GM12878 (cell line): Measurements from ENCODE around the gene MIA. TPM values are rescaled to one million over a fixed set of nuclear protein-coding genes. Genes with fewer than 3 reads are reported as not detected.

Source experiments
- ATAC-seq: fragments of 200-7000 bp; cut with Tn5 transposase; 3 replicates; pipeline ENCODE4 v1.9.1; 2020; ENCODE audit warnings: mild to moderate bottlenecking, moderate library complexity
- BruUV-seq: library from RNA; stranded (reverse); fragments of 400-500 nt; replicated peaks from 2 replicates; lab custom pipeline; 2021; lab: Mats Ljungman, UMichigan
- CTCF ChIA-PET: fragments of 300-600 bp; sonication (Branson Sonifier 250); formaldehyde crosslinking; extraction: SDS; loops from one replicate; lab custom pipeline; 2021; ENCODE audit warnings: inconsistent platforms; lab: Yijun Ruan, JAX
- POLR2A ChIA-PET: fragments of 350-600 bp; formaldehyde crosslinking; extraction: SDS; loops from one replicate; lab custom pipeline; 2021; ENCODE audit warnings: inconsistent platforms; lab: Charles Lee
- RAD21 ChIA-PET: fragments of 300-600 bp; sonication (Branson Sonifier 250); formaldehyde crosslinking; loops from one replicate; lab custom pipeline; 2023; ENCODE audit warnings: antibody characterized with exemption; ENCODE audit not compliant: unreplicated experiment; lab: Charles Lee
- SMC1A ChIA-PET: fragments of 300-600 bp; sonication (Branson Sonifier 250); formaldehyde crosslinking; loops from one replicate; lab custom pipeline; 2023; ENCODE audit not compliant: unreplicated experiment, uncharacterized antibody; lab: Charles Lee
- DNase-seq: peaks from one replicate; pipeline ENCODE4 v3.0.0-alpha.2; 2011; ENCODE audit warnings: low read depth, low spot score
- FAIRE-seq: peaks from 3 replicates; lab custom pipeline; 2011; peaks lifted over from hg19 to GRCh38; lab: Jason Lieb, UNC
- H2AFZ ChIP-seq: 2 replicates; pipeline ENCODE4 v1.6.0; 2011; ENCODE audit warnings: low read depth, low read length, control low read depth; ENCODE audit not compliant: control insufficient read depth
- H3K27ac ChIP-seq: 2 replicates; pipeline ENCODE4 v1.5.1; 2011; ENCODE audit warnings: control low read depth; ENCODE audit not compliant: control insufficient read depth, insufficient read depth
- H3K27me3 ChIP-seq, 2 experiments: replicated peaks in 1 of 2; 2 replicates each; pipeline versions ENCODE4 v1.6.0 to v1.6.1; 2011; ENCODE audit warnings: low read length in 1 of 2; ENCODE audit not compliant: control insufficient read depth in 2 of 2, insufficient read depth in 2 of 2
- H3K36me3 ChIP-seq, 2 experiments: 2 replicates each; pipeline ENCODE4 v1.5.1; 2011; ENCODE audit warnings: low read length in 1 of 2; ENCODE audit not compliant: control insufficient read depth in 2 of 2, insufficient read depth in 2 of 2
- H3K4me1 ChIP-seq: 2 replicates; pipeline ENCODE4 v1.6.1; 2011; ENCODE audit warnings: mild to moderate bottlenecking, low read length, moderate library complexity, mixed read lengths; ENCODE audit not compliant: control insufficient read depth, insufficient read depth
- H3K4me2 ChIP-seq: 2 replicates; pipeline ENCODE4 v1.6.0; 2011; ENCODE audit warnings: control low read depth; ENCODE audit not compliant: control insufficient read depth, insufficient read depth
- H3K4me3 ChIP-seq: fragments of 200-600 bp; sonication (generic); 2 replicates; pipeline ENCODE4 v1.5.1; 2016
- H3K79me2 ChIP-seq: 2 replicates; pipeline ENCODE4 v1.6.0; 2011; ENCODE audit warnings: low read length; ENCODE audit not compliant: control insufficient read depth, insufficient read depth
- H3K9ac ChIP-seq: 2 replicates; pipeline ENCODE4 v1.8.0; 2011; ENCODE audit warnings: low read length, control low read depth, mixed read lengths; ENCODE audit not compliant: control insufficient read depth, insufficient read depth
- H3K9me3 ChIP-seq: replicated peaks from 3 replicates; pipeline ENCODE4 v1.5.1; 2011; ENCODE audit warnings: mild to moderate bottlenecking, low read length; ENCODE audit not compliant: control insufficient read depth, insufficient read depth
- H4K20me1 ChIP-seq: 2 replicates; pipeline ENCODE4 v1.6.0; 2011; ENCODE audit not compliant: control insufficient read depth, insufficient read depth
- EGR1 ChIP-seq, 2 experiments: IDR thresholded peaks; 1 replicate in 1 of 2; 2 replicates in 1 of 2; pipeline ENCODE4 v1.6.1; 2011 to 2012; ENCODE audit warnings: low read depth in 2 of 2, low read length in 2 of 2, borderline replicate concordance in 1 of 2, mild to moderate bottlenecking in 1 of 2, moderate library complexity in 1 of 2
- HDGF ChIP-seq: fragments of 450-650 bp; IDR thresholded peaks from 2 replicates; pipeline ENCODE4 v1.6.1; 2016; ENCODE audit warnings: antibody characterized with exemption
- ZNF384 ChIP-seq: IDR thresholded peaks from 2 replicates; pipeline ENCODE4 v1.6.1; 2012; ENCODE audit warnings: low read depth, mild to moderate bottlenecking, low read length, improper control_type of control experiment, borderline replicate concordance
- WGBS: methylation state at CpG from one replicate; pipeline ENCODE4 v1.1.6; 2016; ENCODE audit warnings: low lambda C conversion rate; ENCODE audit not compliant: insufficient replicate concordance, insufficient coverage; ENCODE audit errors: missing lambda C conversion rate; 5-methylcytosine and 5-hydroxymethylcytosine counted together
- in situ Hi-C: fragments of 300-500 bp; cut with MboI; formaldehyde crosslinking; loops from 9 replicates; pipeline ENCODE4 v1.14.3; 2018; ENCODE audit warnings: mixed read lengths
- intact Hi-C: fragments of 100-400 bp; cut with micrococcal nuclease; formaldehyde crosslinking; loops from one replicate; pipeline ENCODE4 v1.14.2; 2022; ENCODE audit not compliant: unreplicated experiment
- polyA plus RNA-seq, 11 experiments: library from polyadenylated mRNA; depleted of rRNA in 4 of 11; unstranded in 6 of 11; stranded (reverse) in 5 of 11; fragments of >200 nt; fragmentation: Nextera tagmentation in 4 of 11; fragmentation: Illumina TruSeq in 1 of 11; extraction: Ambion mirVana in 4 of 11; extraction: Trizol in 1 of 11; gene quantifications; 1 replicate in 1 of 11; 2 replicates in 10 of 11; pipeline versions ENCODE4 v1.2.1 to v1.2.3, GENCODE V29; 2011 to 2016; ENCODE audit warnings: inconsistent platforms in 2 of 11, missing spikeins in 2 of 11, low read depth in 1 of 11
- total RNA-seq, 4 experiments: library from RNA; depleted of rRNA in 3 of 4; stranded (reverse); fragments of >200 nt in 3 of 4; fragmentation: Illumina TruSeq in 1 of 4; extraction: Trizol in 1 of 4; gene quantifications; 2 replicates each; pipeline versions ENCODE4 v1.2.1 to v1.2.3, GENCODE V29; 2013 to 2021
- TF ChIP-seq, protein P1 (sequence below): fragments of 450-650 bp; IDR thresholded peaks from 2 replicates; pipeline ENCODE4 v1.6.1; 2018; ENCODE audit warnings: borderline replicate concordance, mild to moderate bottlenecking; ENCODE audit not compliant: partially characterized antibody

MIA gene
- total and polyA plus RNA-seq, 10 of the 15 experiments (the other 5 are each of a cell fraction or from before 2014, with no cell fraction given), result 0.16 to 2.7 (median 1.4) TPM; not detected in 3

DNA sequence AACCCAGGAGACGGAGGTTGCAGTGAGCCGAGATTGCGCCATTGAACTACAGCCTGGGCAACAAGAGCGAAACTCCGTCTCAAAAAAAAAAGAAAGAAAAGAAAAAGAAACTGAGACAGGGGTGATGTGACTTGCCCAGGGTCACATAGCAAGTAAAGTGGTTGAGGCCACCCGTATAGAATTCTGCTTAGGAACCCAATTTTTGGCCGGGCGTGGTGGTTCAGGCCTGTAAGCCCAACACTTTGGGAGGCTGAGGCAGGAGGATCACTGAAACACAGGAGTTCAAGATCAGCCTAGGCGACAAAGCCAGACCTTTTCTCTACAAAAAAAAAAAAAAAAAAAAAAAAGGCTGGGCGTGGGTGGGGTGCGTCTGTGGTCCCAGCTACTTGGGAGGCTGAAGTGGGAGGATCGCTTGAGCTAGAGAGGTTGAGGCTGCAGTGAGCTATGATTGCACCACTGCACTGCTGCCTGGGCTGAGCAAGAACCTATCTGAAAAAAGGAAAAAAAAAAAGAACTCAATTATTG lies 23.0 kb upstream of the MIA start:
- intact Hi-C loops (loop anchor here (5.0 kb wide), 1 partner anchor 90 kb away; no protein-coding TSS in a partner anchor), in situ Hi-C loops (no loop called here)
- POLR2A ChIA-PET, result interaction anchor here (0.6 to 9.5 kb wide), 13 partner anchors 9 to 1276 kb away, joined by 3 to 331 read pairs (median 7); partner anchors contain the start of genes EGLN2, ITPKC, MIA and RAB4B
- H3K4me1 ChIP-seq, result peaks cover 27% of the 10 kb centered on the region
- FAIRE-seq (no peak), DNase-seq (no peak), ATAC-seq (no peak)
- H3K79me2 ChIP-seq, result peaks cover 86% of the 10 kb centered on the region
- no TSS peak for BruUV-seq
- TF ChIP-seq HDGF (peak; percentile 16; the same call in 1 of the 2 replicates), ZNF384 (peak; percentile 61; the same call in 1 of the 2 replicates), EGR1 (IDR thresholded peaks at IDR 0.05; ENCODE audit: borderline replicate concordance in 1 of 2, low read depth in 2 of 2, low read length in 2 of 2) (peak in 1 of 2 experiments; percentile 61; a peak in 1 of 3 replicates)
- TF ChIP-seq, protein P1, sequence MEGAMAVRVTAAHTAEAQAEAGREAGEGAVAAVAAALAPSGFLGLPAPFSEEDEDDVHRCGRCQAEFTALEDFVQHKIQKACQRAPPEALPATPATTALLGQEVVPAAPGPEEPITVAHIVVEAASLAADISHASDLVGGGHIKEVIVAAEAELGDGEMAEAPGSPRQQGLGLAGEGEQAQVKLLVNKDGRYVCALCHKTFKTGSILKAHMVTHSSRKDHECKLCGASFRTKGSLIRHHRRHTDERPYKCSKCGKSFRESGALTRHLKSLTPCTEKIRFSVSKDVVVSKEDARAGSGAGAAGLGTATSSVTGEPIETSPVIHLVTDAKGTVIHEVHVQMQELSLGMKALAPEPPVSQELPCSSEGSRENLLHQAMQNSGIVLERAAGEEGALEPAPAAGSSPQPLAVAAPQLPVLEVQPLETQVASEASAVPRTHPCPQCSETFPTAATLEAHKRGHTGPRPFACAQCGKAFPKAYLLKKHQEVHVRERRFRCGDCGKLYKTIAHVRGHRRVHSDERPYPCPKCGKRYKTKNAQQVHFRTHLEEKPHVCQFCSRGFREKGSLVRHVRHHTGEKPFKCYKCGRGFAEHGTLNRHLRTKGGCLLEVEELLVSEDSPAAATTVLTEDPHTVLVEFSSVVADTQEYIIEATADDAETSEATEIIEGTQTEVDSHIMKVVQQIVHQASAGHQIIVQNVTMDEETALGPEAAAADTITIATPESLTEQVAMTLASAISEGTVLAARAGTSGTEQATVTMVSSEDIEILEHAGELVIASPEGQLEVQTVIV, result no peak
- H3K9me3 ChIP-seq, result no peaks in the 10 kb centered on the region
- H2AFZ ChIP-seq, result no peak overlapping the region
- CTCF ChIA-PET, result interaction anchor here (0.7 to 9.0 kb wide), 9 partner anchors 9 to 89 kb away, joined by 3 to 72 read pairs (median 5); partner anchors contain the start of genes EGLN2 and RAB4B
- H4K20me1 ChIP-seq, result peaks cover 14% of the 10 kb centered on the region
- RAD21 ChIA-PET, result interaction anchor here (0.7 to 16.3 kb wide), 10 partner anchors 24 to 89 kb away, joined by 3 to 291 read pairs (median 6); partner anchors contain the start of genes COQ8B, EGLN2, ITPKC and MIA
- SMC1A ChIA-PET, result interaction anchor here (0.8 to 13.2 kb wide), 9 partner anchors 8 to 91 kb away, joined by 3 to 256 read pairs (median 6); partner anchors contain the start of genes COQ8B, EGLN2, ITPKC and MIA
- peak overlapping the region; percentile 98 for H3K27ac ChIP-seq
- peaks cover 2 to 18% of the 10 kb centered on the region in 2 experiments; a peak in 3 of 4 replicates for H3K36me3 ChIP-seq
- peak overlapping the region; percentile 94 for H3K4me3 ChIP-seq
- no peaks in the 10 kb centered on the region for H3K27me3 ChIP-seq
- peak overlapping the region; percentile 99 for H3K9ac ChIP-seq
- 0% methylated on average over 9 of the region's 12 CpGs for WGBS
- H3K4me2 ChIP-seq, result peak overlapping the region; percentile 86
